ENCODE measurements around the gene ZNF175.

- no peak for TF ChIP-seq EZH2 (IDR thresholded peaks at IDR 0.05; ENCODE audit: borderline replicate concordance, low read length)
- no peak for TF ChIP-seq CTCF (conservative IDR thresholded peaks at IDR 0.05 in 1 of 2, IDR thresholded peaks at IDR 0.05 in 1 of 2; ENCODE audit: extremely low read depth in 1 of 2, insufficient read depth in 1 of 2, low read depth in 1 of 2, low read length in 2 of 2)
These were observed 2.2 kb downstream of the ZNF175 start for GRCh38 chr19:51573331-51573730.

All from mammary epithelial cell (primary cell).